Gastroesophageal sphincter (tissue), 4 donors: Measurements from ENCODE around the gene HSPB7. TPM values are rescaled to one million over a fixed set of nuclear protein-coding genes. Genes with fewer than 3 reads are reported as not detected.
A peak's percentile ranks its signal among the peaks of the same experiment; 100 is the strongest.

Experiments
- ATAC-seq: fragments of 150-250 bp; one replicate; pipeline ENCODE4 v1.9.1; 2016; ENCODE audit warnings: mild to moderate bottlenecking, moderate library complexity
- H3K27ac ChIP-seq, 4 donors: fragments of 200-600 bp; sonication (generic) in 3 of 4; 1 replicate in 3 of 4; 2 replicates in 1 of 4; pipeline ENCODE4 v1.5.1; 2016 to 2019
- H3K27me3 ChIP-seq: fragments of 200-600 bp; sonication (generic); one replicate; pipeline ENCODE4 v1.5.1; 2019
- H3K36me3 ChIP-seq, 2 donors: fragments of 200-600 bp; sonication (generic); one replicate each; pipeline ENCODE4 v1.5.1; 2019; ENCODE audit warnings: control low read depth in 1 of 2
- H3K4me1 ChIP-seq, 3 donors: fragments of 200-600 bp; sonication (generic); 1 replicate in 2 of 3; 2 replicates in 1 of 3; pipeline ENCODE4 v1.5.1; 2016 to 2019; ENCODE audit warnings: control low read depth in 2 of 3
- H3K4me3 ChIP-seq, 2 donors: fragments of 200-600 bp; sonication (generic); one replicate each; pipeline ENCODE4 v1.5.1; 2019; ENCODE audit warnings: mild to moderate bottlenecking in 1 of 2, moderate library complexity in 1 of 2
- H3K9me3 ChIP-seq, 3 donors: fragments of 200-600 bp; sonication (generic); one replicate each; pipeline ENCODE4 v1.5.1; 2017 to 2019; ENCODE audit warnings: control low read depth in 2 of 3
- EP300 ChIP-seq: sonication (generic); formaldehyde crosslinking; IDR thresholded peaks from one replicate; pipeline ENCODE4 v1.6.1; 2017; ENCODE audit warnings: antibody characterized with exemption, mild to moderate bottlenecking
- POLR2A ChIP-seq, 2 donors: fragments of 450-650 bp; IDR thresholded peaks; one replicate each; pipeline ENCODE4 v1.6.1; 2017; ENCODE audit warnings: antibody characterized with exemption in 2 of 2, mild to moderate bottlenecking in 2 of 2, moderate library complexity in 1 of 2
- POLR2AphosphoS5 ChIP-seq: sonication (generic); formaldehyde crosslinking; IDR thresholded peaks from one replicate; pipeline ENCODE4 v1.6.1; 2017; ENCODE audit warnings: antibody characterized with exemption
- WGBS, 2 donors: methylation state at CpG; one replicate each; pipeline ENCODE4 v1.1.5; 2018; ENCODE audit warnings: low coverage in 1 of 2; 5-methylcytosine and 5-hydroxymethylcytosine counted together
- small RNA-seq, 4 donors: library from RNA; depleted of rRNA; stranded (forward); fragments of <200 nt; gene quantifications; one replicate each; pipeline ENCODE3, GENCODE V24; 2016
- total RNA-seq, 4 donors: library from RNA; depleted of rRNA; stranded (reverse); fragments of >200 nt; gene quantifications; one replicate each; pipeline ENCODE4 v1.1.0, GENCODE V29; 2016
- TF ChIP-seq, protein P1 (sequence below), 4 experiments: fragments of 200-600 bp in 2 of 4; fragments of 450-650 bp in 2 of 4; sonication (generic) in 1 of 4; IDR thresholded peaks; one replicate each; pipeline ENCODE4 v1.5.1; 2017 to 2019; ENCODE audit warnings: antibody characterized with exemption in 4 of 4, mild to moderate bottlenecking in 2 of 4, moderate library complexity in 2 of 4

HSPB7 gene
- total RNA-seq, 4 donors from 2014 or later: 143 to 505 (median 229) TPM

DNA sequence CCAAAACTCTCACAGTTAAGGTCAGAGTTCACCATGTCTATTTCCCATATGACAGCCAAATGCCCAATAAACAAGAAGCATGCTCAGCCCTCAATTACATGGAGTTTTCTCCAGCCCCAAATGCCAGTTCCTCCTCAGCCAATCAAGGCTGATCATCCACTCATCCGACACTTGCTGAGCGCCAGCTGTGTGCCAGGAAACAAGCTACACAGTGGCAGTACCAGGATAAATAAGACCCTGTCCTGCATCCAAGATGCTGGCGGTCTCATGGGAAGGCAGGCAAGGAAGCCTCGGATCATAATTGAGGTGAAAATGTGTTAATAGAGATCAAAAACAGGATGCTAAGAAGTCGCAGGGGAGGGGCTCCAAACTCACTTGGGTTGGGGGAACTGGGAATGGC, 49.7 kb downstream of the HSPB7 start:
- H3K27ac ChIP-seq: no peak overlapping the region
- no peak overlapping the region for H3K4me3 ChIP-seq
- no peak for TF ChIP-seq POLR2A (IDR thresholded peaks at IDR 0.05)
- TF ChIP-seq, protein P1, sequence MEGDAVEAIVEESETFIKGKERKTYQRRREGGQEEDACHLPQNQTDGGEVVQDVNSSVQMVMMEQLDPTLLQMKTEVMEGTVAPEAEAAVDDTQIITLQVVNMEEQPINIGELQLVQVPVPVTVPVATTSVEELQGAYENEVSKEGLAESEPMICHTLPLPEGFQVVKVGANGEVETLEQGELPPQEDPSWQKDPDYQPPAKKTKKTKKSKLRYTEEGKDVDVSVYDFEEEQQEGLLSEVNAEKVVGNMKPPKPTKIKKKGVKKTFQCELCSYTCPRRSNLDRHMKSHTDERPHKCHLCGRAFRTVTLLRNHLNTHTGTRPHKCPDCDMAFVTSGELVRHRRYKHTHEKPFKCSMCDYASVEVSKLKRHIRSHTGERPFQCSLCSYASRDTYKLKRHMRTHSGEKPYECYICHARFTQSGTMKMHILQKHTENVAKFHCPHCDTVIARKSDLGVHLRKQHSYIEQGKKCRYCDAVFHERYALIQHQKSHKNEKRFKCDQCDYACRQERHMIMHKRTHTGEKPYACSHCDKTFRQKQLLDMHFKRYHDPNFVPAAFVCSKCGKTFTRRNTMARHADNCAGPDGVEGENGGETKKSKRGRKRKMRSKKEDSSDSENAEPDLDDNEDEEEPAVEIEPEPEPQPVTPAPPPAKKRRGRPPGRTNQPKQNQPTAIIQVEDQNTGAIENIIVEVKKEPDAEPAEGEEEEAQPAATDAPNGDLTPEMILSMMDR (IDR thresholded peaks at IDR 0.05): no peak
- no peak for TF ChIP-seq POLR2AphosphoS5
- no peak for TF ChIP-seq EP300
- no peaks in the 10 kb centered on the region for H3K27me3 ChIP-seq
- H3K36me3 ChIP-seq: peaks cover 0 to 46% of the 10 kb centered on the region in 2 donors
- H3K4me1 ChIP-seq: peaks cover 5 to 56% (median 19%) of the 10 kb centered on the region in 3 donors
- H3K9me3 ChIP-seq: no peaks in the 10 kb centered on the region
- WGBS, 2 donors: 83 to 90% methylated on average over 1 to 2 of the region's 5 CpGs
- no peak for ATAC-seq

DNA sequence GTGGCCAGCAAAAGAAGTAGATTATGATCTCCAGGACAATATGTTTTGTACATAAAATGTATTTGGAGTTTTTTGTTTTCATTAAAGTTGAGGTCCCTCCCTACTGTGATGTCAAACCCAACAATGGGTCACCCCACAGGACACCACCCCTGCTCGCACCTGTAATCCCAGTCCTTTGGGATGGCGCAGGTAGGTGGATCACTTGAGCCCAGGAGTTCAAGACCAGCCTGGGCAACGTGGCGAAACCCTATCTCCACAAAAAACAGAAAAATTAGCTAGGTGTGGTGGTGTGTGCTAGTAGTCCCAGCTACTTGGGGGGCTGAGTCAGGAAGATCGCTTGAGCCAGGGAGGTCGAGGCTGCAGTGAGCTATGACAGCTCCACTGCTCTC, 50.9 kb downstream of the HSPB7 start:
- peaks cover 0 to 34% of the 10 kb centered on the region in 2 donors for H3K36me3 ChIP-seq
- H3K4me1 ChIP-seq: peaks cover 5 to 68% (median 23%) of the 10 kb centered on the region in 3 donors
- H3K4me3 ChIP-seq: no peak overlapping the region
- no peak overlapping the region for H3K27ac ChIP-seq
- TF ChIP-seq POLR2A (IDR thresholded peaks at IDR 0.05) (no peak), POLR2AphosphoS5 (no peak), EP300 (no peak)
- TF ChIP-seq, protein P1 (IDR thresholded peaks at IDR 0.05): no peak
- no peak for ATAC-seq
- WGBS, 2 donors: 95% methylated on average over 4 of the region's 6 CpGs; no CpG with 5 or more reads in 1 of the 2 donors
- H3K9me3 ChIP-seq: no peaks in the 10 kb centered on the region
- H3K27me3 ChIP-seq: no peaks in the 10 kb centered on the region

DNA sequence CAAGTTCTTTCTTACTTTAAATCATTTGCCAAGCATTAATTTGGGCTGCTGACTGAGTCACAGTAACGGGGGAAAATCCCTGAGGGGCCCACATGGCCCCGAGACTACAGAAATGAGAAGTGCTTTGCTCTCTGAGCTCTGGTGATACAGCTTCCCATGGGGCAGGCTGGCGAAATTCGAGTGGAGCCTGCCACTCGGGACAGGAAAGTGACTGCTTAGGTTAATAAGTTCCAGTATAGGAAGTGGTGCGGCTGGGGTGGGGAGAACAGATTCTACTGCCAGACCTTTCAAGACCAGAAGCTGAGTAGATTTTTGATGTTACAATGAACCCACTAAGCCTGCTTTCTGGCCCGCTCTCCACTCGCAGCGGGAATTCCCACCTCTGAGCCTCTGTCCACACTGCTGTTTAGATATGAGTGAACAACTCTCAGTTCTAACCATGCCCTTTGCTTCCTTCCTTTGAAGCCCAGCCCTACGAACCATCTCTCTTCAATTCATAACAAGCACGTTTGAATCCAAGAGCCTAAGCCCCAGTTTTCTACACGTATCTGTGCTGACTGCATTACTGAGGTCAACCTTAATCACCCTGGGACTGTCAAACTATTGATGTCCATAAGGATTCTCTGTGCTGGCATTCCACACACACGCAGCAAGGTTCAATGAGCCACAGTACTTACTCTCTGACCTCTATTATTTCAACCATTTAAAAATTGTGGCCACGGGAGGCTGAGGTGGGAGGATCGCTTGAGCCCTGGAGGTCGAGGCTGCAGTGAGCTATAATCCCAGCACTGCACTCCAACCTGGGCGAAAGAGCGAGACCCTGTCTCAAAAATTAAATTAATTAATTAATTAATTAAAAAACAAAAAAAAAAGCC, 51.5 kb downstream of the HSPB7 start:
- WGBS, 2 donors: 28 to 42% methylated on average over 8 to 15 of the region's 18 CpGs
- ATAC-seq: no peak
- Histone ChIP-seq H3K27me3 (no peaks in the 10 kb centered on the region), H3K9me3 (no peaks in the 10 kb centered on the region), H3K36me3 (peaks cover 0 to 29% of the 10 kb centered on the region in 2 donors), H3K4me1 (peaks cover 5 to 71% (median 23%) of the 10 kb centered on the region in 3 donors), H3K4me3 (no peak overlapping the region), H3K27ac (peak overlapping the region in 3 of 4 donors; percentile 6 to 68 (median 67))
- TF ChIP-seq POLR2AphosphoS5: no peak
- TF ChIP-seq, protein P1 (IDR thresholded peaks at IDR 0.05): no peak
- TF ChIP-seq POLR2A (IDR thresholded peaks at IDR 0.05): no peak
- no peak for TF ChIP-seq EP300

DNA sequence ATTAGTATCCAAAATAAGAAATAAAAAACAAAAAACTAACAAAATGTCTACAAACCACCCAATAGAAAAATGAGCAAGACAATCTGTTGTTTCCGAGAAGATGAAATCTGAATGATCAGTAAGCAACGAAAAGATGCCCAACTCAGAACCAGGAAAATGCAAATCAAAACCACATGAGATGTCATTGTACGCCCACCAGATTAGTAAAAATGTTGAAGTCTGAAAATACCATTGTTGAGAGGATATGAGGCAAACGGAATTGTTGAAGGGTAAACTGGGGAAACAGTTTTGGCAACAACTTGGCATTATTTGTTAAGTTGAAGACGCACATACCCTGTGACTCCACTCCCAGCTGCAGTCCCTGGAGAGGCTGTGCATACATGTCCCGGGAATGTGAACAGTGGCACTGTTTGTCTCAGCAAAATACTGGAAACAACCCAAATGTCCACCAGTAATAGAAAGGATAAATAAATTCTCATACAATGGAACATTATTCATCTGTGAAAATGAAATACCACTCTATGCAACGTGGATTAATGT, 52.5 kb downstream of the HSPB7 start:
- WGBS, 2 donors: 43 to 47% methylated on average over 7 of the region's 7 CpGs
- peak overlapping the region in 2 of 4 donors; percentile 67 to 68 for H3K27ac ChIP-seq
- no peak overlapping the region for H3K4me3 ChIP-seq
- no peaks in the 10 kb centered on the region for H3K27me3 ChIP-seq
- peak; percentile 42 for ATAC-seq
- no peak for TF ChIP-seq EP300
- TF ChIP-seq, protein P1 (IDR thresholded peaks at IDR 0.05): no peak
- no peak for TF ChIP-seq POLR2A (IDR thresholded peaks at IDR 0.05)
- TF ChIP-seq POLR2AphosphoS5: no peak
- H3K4me1 ChIP-seq: peaks cover 5 to 76% (median 23%) of the 10 kb centered on the region in 3 donors
- peaks cover 0 to 22% of the 10 kb centered on the region in 2 donors for H3K36me3 ChIP-seq
- H3K9me3 ChIP-seq: no peaks in the 10 kb centered on the region

Small RNA genes within 50 kb of the gene (small RNA-seq; reads per million reads assigned to genes)
- gene AL355994.1 (0 reads per million in 4 donors), gene AL355994.5 (0 reads per million in 4 donors)

Other genes starting within 250 kb of the HSPB7 start
- gene UQCRHL, start 210.4 kb downstream of the HSPB7 start, total RNA-seq: 1 to 10 TPM in 2 of 4 donors, under 1 TPM in 2; 0.40 to 1.4 (median 0.85) TPM
- 10 to 100 TPM; 40.3 to 79.4 (median 50.7) TPM for gene SPEN, start 170.3 kb downstream of the HSPB7 start, total RNA-seq
- 10 to 100 TPM; 24.0 to 65.7 (median 29.0) TPM for gene ZBTB17, start 41.9 kb downstream of the HSPB7 start, total RNA-seq
- not detected for gene SRARP, start 13.8 kb downstream of the HSPB7 start, total RNA-seq
- gene CLCNKA, start 4.0 kb upstream of the HSPB7 start, total RNA-seq: 1 to 10 TPM in 1 of 4 donors, under 1 TPM in 2, not detected in 1; 0.08 to 3.0 (median 0.20) TPM
- 1 to 10 TPM in 2 of 4 donors, under 1 TPM in 2; 0.20 to 1.9 (median 0.82) TPM for gene CLCNKB, start 25.7 kb upstream of the HSPB7 start, total RNA-seq
- gene FAM131C, start 55.6 kb upstream of the HSPB7 start, total RNA-seq: not detected
- gene EPHA2, start 138.0 kb upstream of the HSPB7 start, total RNA-seq: 10 to 100 TPM in 2 of 4 donors, 1 to 10 TPM in 2; 8.9 to 16.1 (median 12.4) TPM
- 1 to 10 TPM; 2.8 to 3.6 (median 3.4) TPM for gene ARHGEF19, start 194.6 kb upstream of the HSPB7 start, total RNA-seq
- 10 to 100 TPM in 2 of 4 donors, 1 to 10 TPM in 2; 6.6 to 45.8 (median 11.0) TPM for gene CPLANE2, start 219.1 kb upstream of the HSPB7 start, total RNA-seq